ENCODE data around the gene MOB3B.

Gene MOB3B

GRCh38 chr9:27348785-27349697, 180.6 kb downstream of the MOB3B start:
- Mint-ChIP-seq H3K4me3 (no peak overlapping the region), H3K9me3 (peaks cover 7% of the 10 kb centered on the region), H3K4me1 (peaks cover 14% of the 10 kb centered on the region), H3K27ac (no peak overlapping the region), H3K27me3 (ENCODE audit: low read depth, poor library complexity) (no peaks in the 10 kb centered on the region), H3K36me3 (ENCODE audit: low read depth) (peaks cover 47% of the 10 kb centered on the region)
- TF ChIP-seq CTCF (IDR thresholded peaks at IDR 0.05), result no peak
- DNase-seq, result no peak

- Mint-ChIP-seq H3K27ac (peak overlapping the region; percentile 18), H3K9me3 (peaks cover 18% of the 10 kb centered on the region), H3K36me3 (ENCODE audit: low read depth) (peaks cover 50% of the 10 kb centered on the region), H3K27me3 (ENCODE audit: low read depth, poor library complexity) (no peaks in the 10 kb centered on the region), H3K4me3 (no peak overlapping the region), H3K4me1 (peaks cover 9% of the 10 kb centered on the region)
- no peak for DNase-seq
- no peak for TF ChIP-seq CTCF (IDR thresholded peaks at IDR 0.05)
Measured at GRCh38 chr9:27347889-27348288, 181.7 kb downstream of the MOB3B start.

GRCh38 chr9:27344776-27345175, 184.8 kb downstream of the MOB3B start:
- Mint-ChIP-seq H3K4me1 (peaks cover 29% of the 10 kb centered on the region), H3K27me3 (ENCODE audit: low read depth, poor library complexity) (peaks cover 4% of the 10 kb centered on the region), H3K36me3 (ENCODE audit: low read depth) (peaks cover 43% of the 10 kb centered on the region), H3K4me3 (no peak overlapping the region), H3K9me3 (peaks cover 27% of the 10 kb centered on the region), H3K27ac (no peak overlapping the region)
- DNase-seq, result no peak
- no peak for TF ChIP-seq CTCF (IDR thresholded peaks at IDR 0.05)

- peaks cover 4% of the 10 kb centered on the region for H3K27me3 Mint-ChIP-seq (ENCODE audit: low read depth, poor library complexity)
- DNase-seq, result no peak
- peak overlapping the region; percentile 48 for H3K4me3 Mint-ChIP-seq
- peaks cover 48% of the 10 kb centered on the region for H3K4me1 Mint-ChIP-seq
- peaks cover 45% of the 10 kb centered on the region for H3K36me3 Mint-ChIP-seq (ENCODE audit: low read depth)
- H3K9me3 Mint-ChIP-seq, result peaks cover 27% of the 10 kb centered on the region
- no peak for TF ChIP-seq CTCF (IDR thresholded peaks at IDR 0.05)
- peak overlapping the region; percentile 96 for H3K27ac Mint-ChIP-seq
Measured at GRCh38 chr9:27341545-27342294, 187.9 kb downstream of the MOB3B start.

- Mint-ChIP-seq H3K27ac (peak overlapping the region; percentile 96), H3K36me3 (ENCODE audit: low read depth) (peaks cover 45% of the 10 kb centered on the region), H3K9me3 (peaks cover 27% of the 10 kb centered on the region), H3K4me1 (peaks cover 54% of the 10 kb centered on the region), H3K4me3 (peak overlapping the region; percentile 10), H3K27me3 (ENCODE audit: low read depth, poor library complexity) (peaks cover 4% of the 10 kb centered on the region)
- TF ChIP-seq CTCF (IDR thresholded peaks at IDR 0.05), result no peak
- peak; percentile 16 for DNase-seq
Measured at GRCh38 chr9:27340961-27341511, 188.6 kb downstream of the MOB3B start.

All from nephron progenitor cell (in vitro differentiated cells).